ENCODE results near the gene CNBD2.
A peak's percentile ranks its signal among the peaks of the same experiment; 100 is the strongest.
"Not testable (repeated sequence)": the region's sequence is repeated elsewhere in the genome, so short reads cannot be mapped to it uniquely, and the experiment has no call there.

The CNBD2 gene

DNA sequence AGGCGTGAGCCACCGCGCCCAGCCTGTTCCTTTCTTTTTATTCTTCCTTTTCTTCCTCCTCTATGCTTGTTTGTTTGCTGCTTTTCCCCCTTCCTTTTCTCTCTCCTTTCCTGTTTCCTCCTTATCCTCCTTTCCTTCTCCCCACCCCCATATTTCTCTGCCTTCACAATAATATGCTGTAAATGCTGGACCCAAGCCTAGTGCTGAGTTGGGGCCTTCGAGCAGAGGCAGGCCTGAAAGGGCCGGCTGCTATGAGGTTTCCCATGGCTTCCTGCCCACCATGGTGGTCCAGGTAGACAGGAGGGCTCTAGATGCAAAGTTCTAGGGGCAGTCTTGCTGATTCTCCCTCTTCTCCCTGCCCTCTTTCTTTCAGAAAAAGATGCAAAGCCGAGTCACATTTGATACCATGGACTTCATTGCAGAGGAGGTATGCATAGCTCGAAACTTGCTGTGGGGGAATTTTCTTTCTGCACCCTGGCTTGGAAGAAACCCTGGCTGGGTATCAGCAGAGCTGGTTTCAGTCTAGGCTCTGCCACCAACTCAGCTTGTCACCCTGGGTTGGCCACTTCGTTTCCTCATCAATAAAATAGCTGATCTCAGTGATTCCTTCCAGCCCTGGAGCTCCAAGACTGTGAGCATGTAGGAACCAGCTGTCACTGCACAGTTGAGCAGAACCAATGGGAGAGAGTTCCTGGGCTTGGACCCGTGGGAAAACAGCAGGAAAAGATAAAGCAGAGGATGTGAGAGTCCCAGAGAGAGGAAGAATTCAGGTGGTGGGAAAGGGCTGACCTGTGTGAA lies 7.4 kb downstream of the CNBD2 start:
- no peak for DNase-seq

DNA sequence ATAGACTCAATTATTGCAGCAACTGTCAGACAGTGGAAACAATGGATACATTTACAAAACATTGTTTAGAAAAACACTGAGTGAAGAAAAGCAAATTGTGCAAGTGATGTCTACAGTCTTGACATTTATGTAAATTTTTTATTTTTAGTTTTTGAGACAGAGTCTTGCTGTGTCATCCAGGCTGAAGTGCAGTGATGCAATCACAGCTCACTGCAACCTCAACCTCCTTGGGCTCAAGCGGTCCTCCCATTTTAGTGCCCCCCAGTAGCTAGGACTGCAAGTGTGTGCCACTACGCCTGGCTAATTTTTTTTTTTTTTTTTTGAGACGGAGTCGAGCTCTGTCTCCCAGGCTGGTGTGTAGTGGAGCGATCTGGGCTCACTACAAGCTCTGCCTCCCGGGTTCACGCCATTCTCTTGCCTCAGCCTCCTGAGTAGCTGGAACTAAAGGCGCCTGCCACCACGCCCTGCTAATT lies 9.7 kb downstream of the CNBD2 start:
- DNase-seq: no peak

DNA sequence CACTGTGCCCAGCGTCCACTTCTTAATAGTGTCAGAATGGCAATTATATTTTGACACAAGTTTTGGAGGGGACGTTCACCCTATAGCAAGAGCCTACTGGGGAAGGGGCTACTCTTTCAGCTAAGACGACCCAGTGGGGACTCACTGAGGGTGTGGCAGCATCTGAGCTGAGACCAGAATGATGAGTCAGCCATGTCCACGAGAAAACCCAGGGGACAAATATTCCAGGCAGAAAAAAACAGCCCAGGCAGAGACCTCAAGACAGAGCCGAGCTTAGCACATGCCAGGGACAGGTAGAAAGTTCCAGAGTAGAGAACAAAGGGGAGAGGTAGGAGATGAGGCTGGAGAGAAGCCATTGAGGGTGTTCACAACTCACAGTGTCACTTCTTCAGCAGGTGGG lies 11.2 kb downstream of the CNBD2 start:
- no peak for DNase-seq

GRCh38 chr20:35981969-35982368 lies 13.6 kb downstream of the CNBD2 start:
- DNase-seq: no peak

DNA sequence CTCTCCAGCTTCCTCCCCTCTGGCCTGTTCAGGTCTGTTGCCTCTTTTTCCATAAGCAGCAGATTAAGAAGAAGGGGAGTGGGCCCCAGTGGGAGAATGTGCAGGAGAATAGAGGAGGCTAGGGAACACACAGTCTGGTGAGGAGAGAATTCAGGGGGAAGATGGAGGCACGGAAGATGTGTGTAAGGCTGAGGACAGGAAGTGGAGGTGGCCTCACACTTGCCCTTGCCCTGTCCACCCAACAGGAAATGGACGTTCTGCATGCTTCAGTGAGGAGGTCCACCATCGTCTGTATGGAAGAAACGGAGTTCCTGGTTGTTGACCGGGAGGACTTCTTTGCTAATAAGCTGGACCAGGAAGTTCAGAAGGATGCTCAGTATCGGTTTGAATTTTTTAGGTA lies 16.0 kb downstream of the CNBD2 start:
- no peak for DNase-seq

DNA sequence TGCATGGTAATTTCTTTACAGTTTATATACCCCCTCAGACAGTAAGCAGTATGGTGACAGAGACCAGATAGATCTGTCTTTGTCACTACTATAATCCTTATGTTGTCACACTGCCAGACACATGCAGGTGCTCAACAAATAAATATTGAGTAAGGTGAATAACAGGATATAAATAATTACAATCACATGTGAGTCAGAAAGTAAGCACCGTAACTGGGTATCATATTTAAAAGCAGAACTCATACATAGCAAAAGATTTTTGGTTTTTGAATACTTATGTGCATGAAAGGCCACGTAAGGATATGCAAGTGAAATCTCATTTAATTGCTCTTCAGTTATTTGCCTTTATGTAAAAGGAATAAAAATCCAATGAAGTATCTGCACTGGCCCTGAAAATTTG lies 17.4 kb downstream of the CNBD2 start:
- no peak for DNase-seq

DNA sequence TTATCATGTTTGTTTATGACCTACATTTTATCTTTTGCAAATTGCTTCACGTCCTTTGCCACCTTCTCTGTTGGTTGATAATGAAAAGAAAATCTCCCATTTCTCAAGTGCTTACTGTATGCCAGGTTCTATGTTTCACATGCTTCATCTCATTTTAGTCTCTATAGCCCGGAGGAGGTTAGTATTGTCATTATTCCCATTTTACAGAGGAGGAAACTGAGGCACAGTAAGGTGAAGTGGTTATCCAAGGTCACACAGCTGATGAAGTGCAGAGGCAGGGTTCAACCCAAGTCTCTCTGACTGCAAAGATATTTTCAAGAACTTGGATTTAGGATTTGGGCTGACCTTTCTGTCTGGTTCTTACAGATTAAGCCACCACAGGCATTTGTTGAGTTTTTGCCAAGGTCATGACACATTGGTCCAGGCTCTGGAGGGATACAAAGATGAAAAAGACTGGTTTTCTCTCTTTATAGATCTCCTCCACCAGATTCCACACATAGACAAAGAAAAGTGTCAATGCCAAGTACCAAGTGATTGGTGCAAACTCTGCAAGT lies 20.6 kb downstream of the CNBD2 start:
- no peak for DNase-seq

DNA sequence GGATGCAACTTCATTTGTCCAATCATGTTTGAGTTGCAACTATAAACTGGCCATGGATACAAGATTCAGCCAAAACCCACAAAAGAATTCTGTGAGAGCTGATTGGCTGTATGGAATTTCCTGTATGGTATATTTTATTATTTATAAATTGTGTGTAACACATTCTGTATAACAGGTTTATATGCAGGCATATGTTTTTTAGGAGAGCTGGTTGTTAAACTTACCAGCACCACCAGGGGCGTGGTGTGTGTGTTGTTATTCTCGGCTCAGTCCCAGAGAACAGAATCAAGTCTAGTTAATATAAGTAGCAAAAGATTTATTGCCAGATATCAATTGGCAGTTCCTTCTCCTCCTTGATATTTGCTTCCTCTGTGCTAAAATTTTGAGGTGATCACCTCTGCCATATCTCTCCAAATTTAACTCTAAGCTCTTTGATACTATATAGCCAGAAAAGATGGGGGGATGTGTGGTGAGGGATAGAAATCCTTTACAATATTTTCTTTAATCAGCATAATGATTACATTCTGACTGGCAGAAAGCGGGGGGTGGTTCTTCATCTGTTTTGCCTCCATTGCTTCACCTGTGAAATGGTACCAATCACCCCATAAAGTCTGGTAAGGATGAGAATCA lies 22.9 kb downstream of the CNBD2 start:
- DNase-seq: no peak

DNA sequence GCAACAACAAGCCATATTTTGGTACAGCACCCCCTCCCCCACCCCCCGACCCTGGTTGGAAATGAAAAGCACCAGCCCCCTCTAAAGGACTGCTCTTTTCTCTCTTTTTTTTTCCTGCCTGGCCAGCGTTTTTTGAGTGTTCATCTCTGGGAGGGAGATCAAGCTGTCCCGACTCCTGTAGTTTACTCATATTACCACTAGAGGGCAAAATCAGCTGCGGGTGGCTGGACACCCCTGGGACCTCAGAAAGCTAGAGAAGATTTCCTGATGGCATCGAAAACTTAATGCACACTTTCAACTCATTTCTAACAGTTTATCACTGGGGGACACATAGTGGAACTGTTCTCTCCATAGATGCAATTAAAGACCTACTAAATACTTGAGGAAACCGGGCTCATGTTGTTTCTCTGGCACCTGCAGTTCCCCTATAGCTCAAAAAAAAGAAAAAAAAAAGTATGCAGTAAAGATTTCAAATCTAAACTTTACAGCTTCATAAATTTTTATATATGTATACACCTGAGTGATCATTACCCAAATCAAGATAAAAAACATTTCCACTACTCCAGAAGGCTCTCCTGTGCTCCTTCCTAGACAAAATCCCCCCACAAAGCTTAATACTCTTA lies 24.4 kb downstream of the CNBD2 start:
- DNase-seq: peak; percentile 79

DNA sequence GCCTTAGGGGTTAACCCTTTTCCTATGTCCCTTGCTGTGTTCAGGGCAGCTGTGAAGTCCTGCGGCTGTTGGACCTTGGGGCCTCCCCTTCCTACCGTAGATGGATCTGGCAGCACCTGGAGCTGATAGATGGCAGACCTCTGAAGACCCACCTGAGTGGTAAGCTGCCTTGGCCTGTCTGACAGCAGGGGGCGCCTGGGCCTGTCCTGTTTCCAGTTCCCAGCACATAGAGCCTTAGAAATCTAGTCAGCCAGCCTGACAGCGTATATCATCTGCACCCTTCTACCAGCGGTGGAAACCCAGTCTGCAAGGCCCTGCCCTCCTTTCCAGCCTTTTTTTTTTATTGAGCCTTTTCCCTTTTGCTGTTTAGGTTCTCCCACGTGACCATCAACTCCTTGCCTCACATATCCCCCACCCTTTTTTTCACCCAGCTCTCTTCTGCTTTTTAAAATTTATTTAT lies 26.6 kb downstream of the CNBD2 start:
- DNase-seq: peak; percentile 78

- not testable (repeated sequence) for DNase-seq
Observed at GRCh38 chr20:35996492-35996891, 28.1 kb downstream of the CNBD2 start.

DNA sequence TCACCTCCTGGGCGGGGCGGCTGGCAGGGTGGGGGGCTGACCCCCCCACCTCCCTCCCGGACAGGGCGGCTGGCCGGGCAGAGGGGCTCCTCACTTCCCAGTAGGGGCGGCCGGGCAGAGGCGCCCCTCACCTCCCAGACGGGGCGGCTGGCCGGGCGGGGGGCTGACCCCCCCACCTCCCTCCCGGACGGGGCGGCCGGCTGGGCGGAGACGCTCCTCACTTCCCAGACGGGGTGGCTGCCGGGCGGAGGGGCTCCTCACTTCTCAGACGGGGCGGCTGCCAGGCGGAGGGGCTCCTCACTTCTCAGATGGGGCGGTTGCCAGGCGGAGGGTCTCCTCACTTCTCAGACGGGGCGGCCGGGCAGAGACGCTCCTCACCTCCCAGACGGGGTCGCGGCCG lies 32.9 kb downstream of the CNBD2 start:
- DNase-seq: not testable (repeated sequence)

DNA sequence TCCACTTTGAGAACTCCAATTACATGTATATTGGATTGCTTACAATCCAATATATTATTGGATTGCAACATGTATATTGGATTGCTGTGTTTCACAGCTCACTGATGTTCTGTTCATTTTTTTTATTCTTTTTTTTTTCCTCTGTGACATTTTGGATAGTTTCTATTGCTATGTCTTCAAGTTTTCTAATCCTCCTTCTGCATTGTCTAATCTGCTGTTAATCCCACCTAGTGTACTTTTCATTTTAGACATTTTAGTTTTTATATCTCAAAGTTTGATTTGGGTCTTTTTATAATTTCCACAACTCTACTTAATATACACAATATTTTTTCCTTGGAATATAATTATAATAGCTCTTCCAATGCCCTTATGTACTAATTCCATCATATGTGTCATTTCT lies 34.5 kb downstream of the CNBD2 start:
- no peak for DNase-seq

DNA sequence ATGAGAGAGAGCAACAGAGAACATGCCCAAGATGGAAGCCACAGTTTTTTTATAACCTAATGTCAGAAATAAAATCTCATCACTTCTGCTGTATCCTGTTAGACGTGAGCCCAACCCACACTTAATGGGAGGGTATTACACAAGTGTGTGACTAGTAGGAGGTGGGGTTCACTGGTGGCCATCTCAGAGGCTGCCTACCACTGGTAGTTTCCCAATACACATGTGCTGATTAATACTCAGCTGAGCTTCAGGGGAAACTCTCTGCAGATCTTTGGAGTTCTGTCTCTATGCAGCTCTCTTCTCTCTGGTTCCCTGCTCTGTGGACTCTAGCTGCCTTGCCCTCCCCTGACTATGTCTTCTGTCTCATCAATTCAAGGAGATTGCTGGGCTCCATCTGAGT lies 35.7 kb downstream of the CNBD2 start:
- no peak for DNase-seq

DNA sequence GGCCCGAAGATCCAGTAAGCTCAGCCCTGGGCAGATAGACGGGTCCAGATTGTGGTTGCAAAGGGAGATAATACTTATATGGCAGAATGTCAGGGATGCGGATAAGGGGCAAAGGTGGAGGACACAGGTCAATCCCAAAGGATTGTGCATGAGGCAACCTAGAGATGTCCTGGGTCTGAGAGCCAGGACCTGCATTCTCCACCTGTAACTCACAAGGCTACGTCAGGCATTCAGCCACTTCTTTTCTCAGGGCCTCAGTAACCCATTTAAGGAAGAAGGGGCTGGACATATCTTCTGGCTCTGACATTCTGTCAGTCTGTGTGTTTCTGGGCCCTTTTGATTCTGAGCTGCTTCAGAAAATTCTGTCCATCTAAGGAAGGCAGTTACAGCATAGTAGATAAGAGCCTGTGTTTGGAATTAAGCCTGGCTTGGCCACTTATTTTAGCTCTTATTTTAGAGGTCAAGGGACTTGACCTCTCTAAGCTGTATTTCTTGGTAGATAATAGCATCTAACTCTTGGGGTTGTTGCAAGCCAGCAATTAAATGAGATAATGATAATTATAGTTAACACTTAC lies 40.2 kb downstream of the CNBD2 start:
- DNase-seq: no peak

- DNase-seq: no peak
Observed at GRCh38 chr20:36010076-36010475, 41.7 kb downstream of the CNBD2 start.

- no peak for DNase-seq
Observed at GRCh38 chr20:36010825-36011224, 42.4 kb downstream of the CNBD2 start.

DNA sequence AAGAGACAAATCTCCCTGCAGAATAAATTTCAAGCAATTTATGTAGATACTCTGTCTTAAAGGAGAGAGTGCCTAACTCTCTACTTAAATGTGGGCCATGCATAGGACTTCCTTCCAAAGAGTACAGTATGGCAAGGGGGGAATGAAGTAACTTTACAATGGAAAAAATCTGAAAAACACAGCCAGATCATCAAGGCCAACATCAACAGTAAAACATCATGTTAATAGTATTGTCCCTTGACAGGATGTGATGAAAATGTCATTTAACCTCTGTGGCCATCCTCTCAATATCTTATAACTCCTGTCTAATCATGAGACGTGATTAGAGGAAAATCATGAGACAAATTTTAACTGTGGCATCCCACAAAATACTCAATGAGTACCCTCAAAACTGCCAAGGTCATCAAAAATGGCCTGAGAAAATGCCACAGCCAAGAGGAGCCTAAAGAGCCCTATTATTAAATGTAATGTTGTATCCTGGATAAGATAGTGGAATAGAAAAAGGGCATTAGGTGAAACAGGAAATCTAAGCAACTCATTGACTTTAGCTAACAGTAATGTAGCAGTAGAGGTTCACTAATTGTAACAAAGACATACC lies 47.5 kb downstream of the CNBD2 start:
- DNase-seq: no peak

GRCh38 chr20:36017048-36017951 lies 48.9 kb downstream of the CNBD2 start:
- DNase-seq: peak; percentile 97

DNA sequence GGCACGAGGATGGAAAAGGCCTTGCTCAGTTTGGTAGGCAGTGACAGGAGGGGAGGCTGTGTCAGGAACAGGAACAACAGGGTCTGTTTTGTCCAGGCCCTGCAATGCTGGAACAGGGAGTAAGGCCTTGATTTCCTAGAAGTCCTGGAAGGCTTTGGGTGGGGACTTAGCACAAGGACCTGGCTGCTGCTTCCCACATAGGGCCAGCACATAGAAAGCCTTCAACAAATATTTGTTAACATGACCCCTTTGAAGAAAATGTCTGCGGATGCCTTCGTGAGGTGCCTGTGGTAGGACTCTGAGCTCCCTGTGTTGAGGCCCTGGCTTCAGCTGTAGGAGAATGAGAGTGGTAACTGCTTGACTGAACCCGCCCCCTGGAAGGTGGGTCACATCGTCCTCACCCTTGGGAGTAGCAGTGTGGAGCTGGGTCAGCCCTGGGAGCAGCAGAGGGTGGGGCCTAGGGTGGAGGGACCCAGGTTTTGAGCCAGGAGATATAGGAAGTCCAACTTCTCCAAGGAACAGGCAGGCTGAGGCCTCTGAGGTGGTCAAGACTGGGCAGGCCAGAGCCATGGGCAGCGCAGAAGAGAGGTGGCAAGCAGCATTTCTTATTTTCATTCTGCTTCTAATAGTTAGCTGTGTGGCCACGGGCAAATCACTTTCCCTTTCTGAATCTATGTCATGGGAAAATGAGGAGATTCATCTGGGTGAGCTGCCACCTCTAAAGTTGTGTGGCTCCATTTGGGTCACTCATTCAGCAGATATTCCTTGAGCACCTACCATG lies 50.0 kb downstream of the CNBD2 start:
- DNase-seq: no peak

DNA sequence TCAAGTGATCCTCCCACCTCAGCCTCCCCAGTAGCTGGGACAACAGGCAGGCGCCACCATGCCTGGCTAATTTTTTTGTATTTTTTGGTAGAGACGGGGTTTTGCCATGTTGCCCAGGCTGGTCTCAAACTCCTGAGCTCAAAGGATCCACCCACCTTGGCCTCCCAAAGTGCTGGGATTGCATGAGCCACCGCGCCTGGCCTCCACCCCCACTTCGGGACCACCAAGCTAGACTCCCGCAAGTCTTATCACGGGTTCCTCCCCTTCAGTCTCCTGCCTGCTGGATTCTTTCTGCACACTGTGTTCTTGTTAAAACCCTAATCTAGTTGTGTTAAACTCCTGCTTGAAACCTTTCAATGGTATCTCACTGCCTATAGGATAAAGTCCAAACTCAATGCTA lies 57.7 kb downstream of the CNBD2 start:
- not testable (repeated sequence) for DNase-seq

Data from kidney glomerular epithelial cell (primary cell).